Measurements from ENCODE around the gene NEO1.
A peak's percentile ranks its signal among the peaks of the same experiment; 100 is the strongest.

Gene NEO1

DNA sequence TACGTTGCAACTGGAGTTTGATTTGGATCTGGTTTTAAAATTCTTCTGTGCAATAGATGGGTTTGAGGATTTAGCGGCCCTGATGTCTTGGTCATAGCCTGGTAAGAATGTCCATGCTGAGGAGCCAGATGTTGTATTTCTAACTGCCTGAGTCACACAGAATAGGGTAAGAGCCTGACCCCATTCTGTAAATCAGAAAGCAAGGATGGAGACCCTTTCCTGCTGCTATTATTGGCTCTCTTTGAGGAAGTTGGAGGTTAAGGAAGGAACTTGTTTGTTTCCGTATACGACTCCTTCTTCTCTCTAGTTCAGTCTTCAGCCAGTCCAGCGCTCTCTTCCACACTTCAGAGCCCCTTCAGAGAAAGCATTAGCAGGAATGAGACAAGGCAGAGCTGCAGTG lies 251.4 kb downstream of the NEO1 start:
- no peak for TF ChIP-seq ESRRG (CRISPR knock-in tag; IDR thresholded peaks at IDR 0.05)
- TF ChIP-seq, protein P1, sequence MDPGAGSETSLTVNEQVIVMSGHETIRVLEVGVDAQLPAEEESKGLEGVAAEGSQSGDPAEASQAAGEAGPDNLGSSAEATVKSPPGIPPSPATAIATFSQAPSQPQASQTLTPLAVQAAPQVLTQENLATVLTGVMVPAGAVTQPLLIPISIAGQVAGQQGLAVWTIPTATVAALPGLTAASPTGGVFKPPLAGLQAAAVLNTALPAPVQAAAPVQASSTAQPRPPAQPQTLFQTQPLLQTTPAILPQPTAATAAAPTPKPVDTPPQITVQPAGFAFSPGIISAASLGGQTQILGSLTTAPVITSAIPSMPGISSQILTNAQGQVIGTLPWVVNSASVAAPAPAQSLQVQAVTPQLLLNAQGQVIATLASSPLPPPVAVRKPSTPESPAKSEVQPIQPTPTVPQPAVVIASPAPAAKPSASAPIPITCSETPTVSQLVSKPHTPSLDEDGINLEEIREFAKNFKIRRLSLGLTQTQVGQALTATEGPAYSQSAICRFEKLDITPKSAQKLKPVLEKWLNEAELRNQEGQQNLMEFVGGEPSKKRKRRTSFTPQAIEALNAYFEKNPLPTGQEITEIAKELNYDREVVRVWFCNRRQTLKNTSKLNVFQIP (CRISPR knock-in tag; IDR thresholded peaks at IDR 0.05; ENCODE audit: borderline replicate concordance, low read depth) = no peak
- TF ChIP-seq GLIS3 (CRISPR knock-in tag; IDR thresholded peaks at IDR 0.05) = no peak
- no peak for ATAC-seq

DNA sequence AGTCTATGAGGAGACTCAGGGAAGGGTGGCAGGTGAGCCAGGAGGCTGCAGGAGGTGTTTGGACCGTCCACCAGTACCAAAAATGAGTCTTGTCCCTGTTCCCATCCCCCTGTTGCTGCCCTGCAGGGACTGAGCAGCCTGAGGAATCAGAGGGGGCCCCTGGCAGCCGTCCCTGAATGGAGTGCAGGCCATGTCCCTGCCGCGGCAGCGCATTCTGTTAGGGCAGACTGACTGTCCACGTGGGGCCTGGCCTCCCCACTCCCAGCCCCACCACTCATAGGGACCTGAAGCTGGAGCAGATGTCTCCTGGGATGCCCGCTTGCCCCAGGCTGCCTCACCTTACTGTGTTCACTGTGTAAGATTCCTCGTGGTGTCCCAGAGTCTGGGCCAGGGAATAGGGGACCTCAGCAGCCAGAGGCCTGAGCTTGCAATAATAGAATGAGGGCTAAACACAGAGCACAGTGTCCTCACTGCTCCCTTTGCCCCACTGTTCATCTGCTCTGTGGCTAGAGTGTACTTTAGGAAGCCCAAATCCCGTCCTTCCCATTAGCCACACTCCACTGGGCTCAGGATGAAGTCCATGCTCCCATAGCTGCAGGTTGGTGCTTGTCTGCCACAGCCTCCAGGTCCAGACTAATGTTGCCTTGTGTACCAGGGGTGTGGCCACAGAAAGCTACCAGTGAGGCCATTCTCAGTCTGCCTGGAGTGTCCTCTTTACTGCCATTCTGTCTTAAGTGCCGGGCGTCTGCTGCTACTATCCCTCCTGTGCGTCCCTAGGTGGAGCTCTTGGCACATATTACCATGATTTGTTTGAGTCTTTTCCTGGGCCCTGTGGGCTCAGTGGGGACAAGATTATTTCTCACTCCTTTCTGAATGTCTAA lies 253.3 kb downstream of the NEO1 start:
- TF ChIP-seq ZNF565 (CRISPR knock-in tag; conservative IDR thresholded peaks at IDR 0.05; ENCODE audit: low read depth) (no peak), PPARA (CRISPR knock-in tag; IDR thresholded peaks at IDR 0.05; ENCODE audit: borderline replicate concordance) (no peak), ZNF8 (CRISPR knock-in tag; IDR thresholded peaks at IDR 0.05) (no peak)
- ATAC-seq = peak; percentile 94

DNA sequence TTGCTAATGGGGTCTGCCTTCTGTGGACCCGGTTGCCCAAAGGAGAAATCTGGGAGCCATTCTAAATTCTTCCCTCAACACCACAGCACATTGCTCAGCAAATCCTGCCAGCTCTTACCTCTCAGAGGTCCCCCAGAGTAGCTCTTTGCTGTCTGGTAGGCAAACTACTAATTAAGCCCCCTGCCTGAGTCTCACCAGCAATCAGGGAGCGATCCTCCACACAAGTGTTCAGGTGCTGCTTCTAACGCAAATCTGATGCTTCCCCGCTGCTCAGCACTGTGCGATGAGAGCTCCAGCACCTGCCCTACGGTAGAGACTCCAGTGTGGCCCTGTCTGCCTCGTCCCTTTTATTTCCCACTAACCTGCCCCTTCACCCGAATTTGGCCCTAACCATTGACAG lies 256.0 kb downstream of the NEO1 start:
- TF ChIP-seq, protein P2, sequence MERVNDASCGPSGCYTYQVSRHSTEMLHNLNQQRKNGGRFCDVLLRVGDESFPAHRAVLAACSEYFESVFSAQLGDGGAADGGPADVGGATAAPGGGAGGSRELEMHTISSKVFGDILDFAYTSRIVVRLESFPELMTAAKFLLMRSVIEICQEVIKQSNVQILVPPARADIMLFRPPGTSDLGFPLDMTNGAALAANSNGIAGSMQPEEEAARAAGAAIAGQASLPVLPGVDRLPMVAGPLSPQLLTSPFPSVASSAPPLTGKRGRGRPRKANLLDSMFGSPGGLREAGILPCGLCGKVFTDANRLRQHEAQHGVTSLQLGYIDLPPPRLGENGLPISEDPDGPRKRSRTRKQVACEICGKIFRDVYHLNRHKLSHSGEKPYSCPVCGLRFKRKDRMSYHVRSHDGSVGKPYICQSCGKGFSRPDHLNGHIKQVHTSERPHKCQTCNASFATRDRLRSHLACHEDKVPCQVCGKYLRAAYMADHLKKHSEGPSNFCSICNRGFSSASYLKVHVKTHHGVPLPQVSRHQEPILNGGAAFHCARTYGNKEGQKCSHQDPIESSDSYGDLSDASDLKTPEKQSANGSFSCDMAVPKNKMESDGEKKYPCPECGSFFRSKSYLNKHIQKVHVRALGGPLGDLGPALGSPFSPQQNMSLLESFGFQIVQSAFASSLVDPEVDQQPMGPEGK (CRISPR knock-in tag; IDR thresholded peaks at IDR 0.05; ENCODE audit: borderline replicate concordance) = no peak
- TF ChIP-seq, protein P3, sequence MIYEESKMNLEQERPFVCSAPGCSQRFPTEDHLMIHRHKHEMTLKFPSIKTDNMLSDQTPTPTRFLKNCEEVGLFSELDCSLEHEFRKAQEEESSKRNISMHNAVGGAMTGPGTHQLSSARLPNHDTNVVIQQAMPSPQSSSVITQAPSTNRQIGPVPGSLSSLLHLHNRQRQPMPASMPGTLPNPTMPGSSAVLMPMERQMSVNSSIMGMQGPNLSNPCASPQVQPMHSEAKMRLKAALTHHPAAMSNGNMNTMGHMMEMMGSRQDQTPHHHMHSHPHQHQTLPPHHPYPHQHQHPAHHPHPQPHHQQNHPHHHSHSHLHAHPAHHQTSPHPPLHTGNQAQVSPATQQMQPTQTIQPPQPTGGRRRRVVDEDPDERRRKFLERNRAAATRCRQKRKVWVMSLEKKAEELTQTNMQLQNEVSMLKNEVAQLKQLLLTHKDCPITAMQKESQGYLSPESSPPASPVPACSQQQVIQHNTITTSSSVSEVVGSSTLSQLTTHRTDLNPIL (CRISPR knock-in tag; IDR thresholded peaks at IDR 0.05; ENCODE audit: low read depth) = no peak
- TF ChIP-seq, protein P4, sequence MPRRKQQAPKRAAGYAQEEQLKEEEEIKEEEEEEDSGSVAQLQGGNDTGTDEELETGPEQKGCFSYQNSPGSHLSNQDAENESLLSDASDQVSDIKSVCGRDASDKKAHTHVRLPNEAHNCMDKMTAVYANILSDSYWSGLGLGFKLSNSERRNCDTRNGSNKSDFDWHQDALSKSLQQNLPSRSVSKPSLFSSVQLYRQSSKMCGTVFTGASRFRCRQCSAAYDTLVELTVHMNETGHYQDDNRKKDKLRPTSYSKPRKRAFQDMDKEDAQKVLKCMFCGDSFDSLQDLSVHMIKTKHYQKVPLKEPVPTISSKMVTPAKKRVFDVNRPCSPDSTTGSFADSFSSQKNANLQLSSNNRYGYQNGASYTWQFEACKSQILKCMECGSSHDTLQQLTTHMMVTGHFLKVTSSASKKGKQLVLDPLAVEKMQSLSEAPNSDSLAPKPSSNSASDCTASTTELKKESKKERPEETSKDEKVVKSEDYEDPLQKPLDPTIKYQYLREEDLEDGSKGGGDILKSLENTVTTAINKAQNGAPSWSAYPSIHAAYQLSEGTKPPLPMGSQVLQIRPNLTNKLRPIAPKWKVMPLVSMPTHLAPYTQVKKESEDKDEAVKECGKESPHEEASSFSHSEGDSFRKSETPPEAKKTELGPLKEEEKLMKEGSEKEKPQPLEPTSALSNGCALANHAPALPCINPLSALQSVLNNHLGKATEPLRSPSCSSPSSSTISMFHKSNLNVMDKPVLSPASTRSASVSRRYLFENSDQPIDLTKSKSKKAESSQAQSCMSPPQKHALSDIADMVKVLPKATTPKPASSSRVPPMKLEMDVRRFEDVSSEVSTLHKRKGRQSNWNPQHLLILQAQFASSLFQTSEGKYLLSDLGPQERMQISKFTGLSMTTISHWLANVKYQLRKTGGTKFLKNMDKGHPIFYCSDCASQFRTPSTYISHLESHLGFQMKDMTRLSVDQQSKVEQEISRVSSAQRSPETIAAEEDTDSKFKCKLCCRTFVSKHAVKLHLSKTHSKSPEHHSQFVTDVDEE (CRISPR knock-in tag; IDR thresholded peaks at IDR 0.05) = no peak
- no peak for TF ChIP-seq ZC3H10 (CRISPR knock-in tag; IDR thresholded peaks at IDR 0.05)
- no peak for TF ChIP-seq GLIS3 (CRISPR knock-in tag; IDR thresholded peaks at IDR 0.05)
- TF ChIP-seq BACH2 (CRISPR knock-in tag; IDR thresholded peaks at IDR 0.05; ENCODE audit: borderline replicate concordance) = no peak
- no peak for ATAC-seq

DNA sequence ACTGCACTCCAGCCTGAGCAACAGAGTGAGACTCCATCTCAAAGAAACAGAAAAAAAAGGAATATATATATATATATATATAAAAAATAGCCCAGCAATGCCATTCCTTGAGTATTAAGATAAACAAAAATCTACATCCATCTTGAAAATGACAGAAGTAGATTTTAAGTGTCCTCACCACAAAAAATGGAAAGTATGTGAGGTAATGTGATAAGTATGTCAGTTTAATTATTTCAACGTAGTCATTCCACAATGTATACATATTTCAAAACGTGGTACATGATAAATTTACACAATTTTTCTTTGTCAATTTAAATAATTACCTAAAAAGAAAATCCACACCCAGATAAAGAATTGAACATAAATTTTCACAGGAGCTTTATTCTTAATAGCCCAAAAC lies 261.6 kb downstream of the NEO1 start:
- no peak for ATAC-seq
- TF ChIP-seq ZFP3 (CRISPR knock-in tag; IDR thresholded peaks at IDR 0.05) (no peak), CSDC2 (CRISPR knock-in tag; IDR thresholded peaks at IDR 0.05) (no peak), PPARA (CRISPR knock-in tag; IDR thresholded peaks at IDR 0.05; ENCODE audit: borderline replicate concordance) (no peak), ARNTL (CRISPR knock-in tag; IDR thresholded peaks at IDR 0.05; ENCODE audit: borderline replicate concordance, low read depth) (no peak), SNAI2 (CRISPR knock-in tag; IDR thresholded peaks at IDR 0.05) (no peak), ZNF70 (CRISPR knock-in tag; IDR thresholded peaks at IDR 0.05) (no peak), RARB (CRISPR knock-in tag; IDR thresholded peaks at IDR 0.05) (no peak), ZNF8 (CRISPR knock-in tag; IDR thresholded peaks at IDR 0.05) (no peak), GLIS3 (CRISPR knock-in tag; IDR thresholded peaks at IDR 0.05) (no peak), BACH2 (CRISPR knock-in tag; IDR thresholded peaks at IDR 0.05; ENCODE audit: borderline replicate concordance) (no peak), ZFP30 (CRISPR knock-in tag; IDR thresholded peaks at IDR 0.05) (no peak), TOX (CRISPR knock-in tag; IDR thresholded peaks at IDR 0.05; ENCODE audit: borderline replicate concordance) (no peak)
- TF ChIP-seq, protein P2 (CRISPR knock-in tag; IDR thresholded peaks at IDR 0.05; ENCODE audit: borderline replicate concordance) = no peak
